PC-9 (cell line): Measurements from ENCODE around the gene BBS9. TPM values are rescaled to one million over a fixed set of nuclear protein-coding genes. Genes with fewer than 3 reads are reported as not detected.
"Not testable (repeated sequence)": the region's sequence is repeated elsewhere in the genome, so short reads cannot be mapped to it uniquely, and the experiment has no call there.

Experiments used
- BruUV-seq: library from RNA; stranded (reverse); fragments of 400-500 nt; replicated peaks from 2 replicates; lab custom pipeline; 2021; lab: Mats Ljungman, UMichigan
- CTCF ChIA-PET: fragments of 300-600 bp; sonication (Branson Sonifier 250); formaldehyde crosslinking; loops from one replicate; lab custom pipeline; 2022; ENCODE audit warnings: antibody characterized with exemption; lab: Charles Lee
- POLR2A ChIA-PET: fragments of 300-600 bp; sonication (Branson Sonifier 250); formaldehyde crosslinking; loops from one replicate; lab custom pipeline; 2022; ENCODE audit warnings: antibody characterized with exemption; ENCODE audit not compliant: unreplicated experiment; lab: Charles Lee
- DNase-seq, 2 experiments: peaks; one replicate each; pipeline versions ENCODE4 v3.0.0 to v3.0.0-alpha.2; 2015 to 2022; ENCODE audit warnings: mixed read lengths in 1 of 2
- H2AFZ ChIP-seq: fragments of 200-600 bp; sonication (generic); 2 replicates; pipeline ENCODE4 v1.8.1; 2017; ENCODE audit warnings: antibody characterized with exemption
- H3F3A ChIP-seq: fragments of 200-600 bp; sonication (generic); 2 replicates; pipeline ENCODE4 v1.8.1; 2017; ENCODE audit warnings: antibody characterized with exemption, mild to moderate bottlenecking, low read depth; ENCODE audit not compliant: insufficient read depth
- H3K27ac ChIP-seq: fragments of 200-600 bp; sonication (generic); 2 replicates; pipeline ENCODE4 v1.6.1; 2016; ENCODE audit warnings: mixed run types
- H3K27me3 ChIP-seq: fragments of 200-600 bp; sonication (generic); 2 replicates; pipeline ENCODE4 v1.6.1; 2016; ENCODE audit warnings: low read depth, mixed run types; ENCODE audit not compliant: insufficient read depth
- H3K36me3 ChIP-seq: fragments of 200-600 bp; sonication (generic); 2 replicates; pipeline ENCODE4 v1.6.1; 2016; ENCODE audit warnings: low read depth, mixed run types
- H3K4me1 ChIP-seq: fragments of 200-600 bp; sonication (generic); replicated peaks from 2 replicates; pipeline ENCODE4 v1.6.1; 2016; ENCODE audit warnings: mixed run types; ENCODE audit not compliant: insufficient read depth
- H3K4me2 ChIP-seq: fragments of 200-600 bp; sonication (generic); 2 replicates; pipeline ENCODE4 v1.6.1; 2017; ENCODE audit warnings: mixed run types
- H3K4me3 ChIP-seq: fragments of 200-600 bp; sonication (generic); 2 replicates; pipeline ENCODE4 v1.6.1; 2016; ENCODE audit warnings: mixed run types
- H3K79me2 ChIP-seq: fragments of 200-600 bp; sonication (generic); 2 replicates; pipeline ENCODE4 v1.6.1; 2017; ENCODE audit warnings: low read depth, mixed run types
- H3K9me2 ChIP-seq: fragments of 200-600 bp; sonication (generic); 2 replicates; pipeline ENCODE4 v1.8.1; 2017; ENCODE audit warnings: mild to moderate bottlenecking; ENCODE audit not compliant: insufficient read depth
- H3K9me3 ChIP-seq: fragments of 200-600 bp; sonication (generic); 2 replicates; pipeline ENCODE4 v1.8.1; 2016; ENCODE audit warnings: low read depth; ENCODE audit not compliant: insufficient read depth
- H4K20me1 ChIP-seq: fragments of 200-600 bp; sonication (generic); 2 replicates; pipeline ENCODE4 v1.8.1; 2017; ENCODE audit not compliant: insufficient read depth
- CTCF ChIP-seq: fragments of 200-600 bp; sonication (generic); conservative IDR thresholded peaks from 2 replicates; pipeline ENCODE4 v1.6.1; 2017; ENCODE audit warnings: mixed run types, antibody characterized with exemption, mild to moderate bottlenecking, moderate library complexity
- EZH2 ChIP-seq: fragments of 200-600 bp; sonication (generic); IDR thresholded peaks from 2 replicates; pipeline ENCODE4 v1.8.0; 2017; ENCODE audit warnings: antibody characterized with exemption, low read depth
- intact Hi-C: fragments of 100-400 bp; cut with micrococcal nuclease; formaldehyde crosslinking; loops from one replicate; pipeline ENCODE4 v1.10.0; 2022; ENCODE audit not compliant: unreplicated experiment
- total RNA-seq: library from RNA; stranded (reverse); gene quantifications from 2 replicates; pipeline ENCODE4 v1.2.3, GENCODE V29; 2021

Gene BBS9
- total RNA-seq, 1 experiment from 2014 or later: 12.4 TPM

GRCh38 chr7:33262476-33262875 lies 133.1 kb downstream of the BBS9 start:
- no peak for TF ChIP-seq EZH2
- H3K79me2 ChIP-seq: no peaks in the 10 kb centered on the region
- no peak overlapping the region for H3K27ac ChIP-seq
- H3K9me2 ChIP-seq: no peaks in the 10 kb centered on the region
- no peak for DNase-seq
- H3F3A ChIP-seq: no peaks in the 10 kb centered on the region
- intact Hi-C loops: no loop called here
- no peaks in the 10 kb centered on the region for H3K4me1 ChIP-seq
- no peak overlapping the region for H3K4me3 ChIP-seq
- H3K9me3 ChIP-seq: no peaks in the 10 kb centered on the region
- H4K20me1 ChIP-seq: no peaks in the 10 kb centered on the region
- ChIA-PET CTCF (no interaction called here), POLR2A (no interaction called here)
- no TSS peak for BruUV-seq
- H3K36me3 ChIP-seq: no peaks in the 10 kb centered on the region
- H3K27me3 ChIP-seq: no peaks in the 10 kb centered on the region
- H2AFZ ChIP-seq: no peak overlapping the region
- H3K4me2 ChIP-seq: no peak overlapping the region

GRCh38 chr7:33271839-33272371 lies 142.5 kb downstream of the BBS9 start:
- H3K79me2 ChIP-seq, H3K9me2 ChIP-seq, H3K27ac ChIP-seq, DNase-seq, H2AFZ ChIP-seq, H3F3A ChIP-seq, POLR2A ChIA-PET, H3K4me2 ChIP-seq, H3K27me3 ChIP-seq, BruUV-seq, H4K20me1 ChIP-seq, H3K9me3 ChIP-seq, H3K4me1 ChIP-seq, intact Hi-C loops, H3K36me3 ChIP-seq, H3K4me3 ChIP-seq: not testable (repeated sequence)
- CTCF ChIA-PET: interaction anchor here (0.6 kb wide), 1 partner anchor 878 kb away, joined by 4 read pairs; no protein-coding TSS in a partner anchor

GRCh38 chr7:33273356-33273755 lies 144.0 kb downstream of the BBS9 start:
- H4K20me1 ChIP-seq: no peaks in the 10 kb centered on the region
- no peak overlapping the region for H2AFZ ChIP-seq
- intact Hi-C loops: no loop called here
- no peaks in the 10 kb centered on the region for H3F3A ChIP-seq
- no peak for DNase-seq
- H3K27ac ChIP-seq: no peak overlapping the region
- TF ChIP-seq EZH2 (no peak), CTCF (no peak)
- POLR2A ChIA-PET: no interaction called here
- H3K27me3 ChIP-seq: no peaks in the 10 kb centered on the region
- H3K79me2 ChIP-seq: no peaks in the 10 kb centered on the region
- no TSS peak for BruUV-seq
- H3K4me1 ChIP-seq: no peaks in the 10 kb centered on the region
- no peak overlapping the region for H3K4me2 ChIP-seq
- no peaks in the 10 kb centered on the region for H3K36me3 ChIP-seq
- CTCF ChIA-PET: no interaction called here
- H3K9me2 ChIP-seq: no peaks in the 10 kb centered on the region
- no peak overlapping the region for H3K4me3 ChIP-seq
- H3K9me3 ChIP-seq: no peaks in the 10 kb centered on the region; the same call in 1 of the 2 replicates

DNA sequence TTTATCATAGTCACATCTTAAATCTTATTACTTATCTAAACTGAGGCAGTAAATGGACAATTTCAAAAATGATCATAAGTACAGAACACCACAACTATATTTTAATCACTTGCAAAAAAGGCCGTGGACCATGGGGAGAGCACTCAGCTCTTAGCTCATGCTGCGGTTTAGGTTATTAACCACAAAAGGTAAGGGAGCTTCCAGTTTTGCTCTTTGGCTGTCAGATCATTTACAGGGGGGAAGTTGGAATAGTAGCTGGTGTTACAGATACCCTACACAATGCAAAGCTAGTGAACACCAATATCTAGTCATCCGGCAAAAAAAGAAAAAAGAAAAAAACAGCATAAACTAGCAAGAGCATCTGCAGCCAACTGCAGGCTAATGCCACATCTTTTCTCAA lies 147.0 kb downstream of the BBS9 start:
- TF ChIP-seq CTCF: no peak
- TF ChIP-seq EZH2: no peak
- DNase-seq: no peak
- H3K4me2 ChIP-seq: no peak overlapping the region
- no TSS peak for BruUV-seq
- CTCF ChIA-PET: no interaction called here
- intact Hi-C loops: no loop called here
- H2AFZ ChIP-seq: no peak overlapping the region
- no peaks in the 10 kb centered on the region for H3F3A ChIP-seq
- no peaks in the 10 kb centered on the region for H4K20me1 ChIP-seq
- no peaks in the 10 kb centered on the region; the same call in 1 of the 2 replicates for H3K9me3 ChIP-seq
- H3K4me3 ChIP-seq: no peak overlapping the region
- H3K27ac ChIP-seq: no peak overlapping the region
- no peaks in the 10 kb centered on the region for H3K4me1 ChIP-seq
- no peaks in the 10 kb centered on the region for H3K27me3 ChIP-seq
- no peaks in the 10 kb centered on the region for H3K36me3 ChIP-seq
- H3K79me2 ChIP-seq: no peaks in the 10 kb centered on the region
- no peaks in the 10 kb centered on the region for H3K9me2 ChIP-seq
- POLR2A ChIA-PET: no interaction called here
